ENCODE data around the gene JSRP1.

JSRP1 gene

GRCh38 chr19:2289714-2290435 is 33.7 kb upstream of the JSRP1 start:
- DNase-seq, result no peak
- Histone ChIP-seq H3K4me1 (peaks cover 0 to 42% (median 36%) of the 10 kb centered on the region in 4 donors), H3K27me3 (peaks cover 0 to 44% of the 10 kb centered on the region in 2 donors), H3K4me3 (peak overlapping the region; percentile 36 to 39), H3K9me3 (no peaks in the 10 kb centered on the region), H3K36me3 (no peaks in the 10 kb centered on the region), H3K27ac (no peak overlapping the region)
- intact Hi-C loops (cut with DNase I; ENCODE audit: low total_unique reads), result no loop called here
- no peak for TF ChIP-seq CTCF (IDR thresholded peaks at IDR 0.05)

- TF ChIP-seq CTCF (IDR thresholded peaks at IDR 0.05), result no peak
- Histone ChIP-seq H3K27ac (no peak overlapping the region), H3K4me3 (peak overlapping the region in 1 of 2 donors; percentile 39), H3K4me1 (peaks cover 0 to 34% (median 28%) of the 10 kb centered on the region in 4 donors), H3K27me3 (peaks cover 0 to 44% of the 10 kb centered on the region in 2 donors), H3K9me3 (no peaks in the 10 kb centered on the region), H3K36me3 (no peaks in the 10 kb centered on the region)
- intact Hi-C loops (cut with DNase I; ENCODE audit: low total_unique reads), result no loop called here
- DNase-seq, result no peak
These were observed 32.8 kb upstream of the JSRP1 start for GRCh38 chr19:2288818-2289713.

DNA sequence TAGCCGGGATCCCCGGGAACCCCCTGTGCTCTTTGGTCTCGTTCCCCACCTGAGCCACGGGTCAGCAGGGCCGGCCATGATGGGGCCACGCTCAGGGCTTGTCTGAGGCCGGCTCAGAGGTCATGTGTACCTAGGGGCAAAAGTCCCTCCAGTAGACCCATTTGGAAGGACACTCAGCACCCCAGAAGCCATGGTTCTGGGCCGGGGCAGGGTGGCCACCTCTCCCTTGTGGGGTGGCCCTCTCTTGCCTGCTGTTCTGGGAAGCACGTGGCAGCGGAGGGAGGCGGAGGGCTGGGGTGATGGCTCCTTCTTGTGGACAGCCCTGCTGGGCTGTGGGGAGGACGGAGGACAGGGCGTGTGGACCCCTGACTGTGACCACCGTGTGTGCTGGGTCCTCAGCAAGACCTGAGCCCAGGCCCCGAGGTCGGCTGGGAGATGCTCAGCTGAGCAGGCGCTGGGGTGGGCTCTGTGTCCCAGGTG is 32.2 kb upstream of the JSRP1 start:
- H3K9me3 ChIP-seq, result no peaks in the 10 kb centered on the region
- intact Hi-C loops (cut with DNase I; ENCODE audit: low total_unique reads), result no loop called here
- H3K36me3 ChIP-seq, result no peaks in the 10 kb centered on the region
- DNase-seq, result no peak
- peaks cover 0 to 44% of the 10 kb centered on the region in 2 donors for H3K27me3 ChIP-seq
- H3K4me1 ChIP-seq, result peaks cover 0 to 28% (median 25%) of the 10 kb centered on the region in 4 donors
- H3K4me3 ChIP-seq, result no peak overlapping the region
- no peak overlapping the region for H3K27ac ChIP-seq
- no peak for TF ChIP-seq CTCF (IDR thresholded peaks at IDR 0.05)

DNA sequence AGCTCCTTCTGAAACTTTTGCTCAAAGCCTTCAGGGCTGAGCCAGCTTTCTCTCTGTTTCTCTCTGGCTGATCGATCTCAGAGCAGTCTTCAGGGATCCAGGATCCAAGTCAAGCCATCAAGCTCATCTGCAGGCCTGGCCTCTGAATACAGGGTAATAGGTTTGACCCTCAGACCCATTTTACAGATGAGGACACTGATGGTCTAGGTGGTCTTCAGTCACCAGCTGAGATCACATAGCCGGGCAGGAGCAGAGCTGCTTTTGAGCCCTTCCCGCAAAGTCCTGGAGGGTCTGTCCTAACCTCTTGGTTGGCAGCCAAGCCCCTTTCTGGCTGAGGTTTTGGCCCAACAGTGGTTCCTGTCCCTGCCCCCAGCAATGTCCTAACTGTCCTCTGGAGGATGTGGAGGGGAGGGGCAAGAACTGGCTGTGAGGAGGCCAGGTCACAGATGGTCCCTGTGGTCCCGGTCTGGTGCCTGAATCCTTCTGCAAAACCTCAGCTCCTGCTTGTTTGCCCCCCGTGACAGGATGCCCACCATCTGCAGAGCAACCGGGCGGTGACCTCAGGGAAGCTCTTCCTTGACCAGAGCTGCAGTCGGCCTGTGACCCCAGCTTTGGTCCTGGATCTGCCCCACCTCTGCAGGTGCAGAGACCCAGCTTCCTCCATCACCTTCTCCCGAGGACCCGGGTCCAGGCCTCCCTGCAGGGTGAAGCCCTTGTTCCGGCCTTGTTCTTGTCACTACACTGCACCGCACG is 31.5 kb upstream of the JSRP1 start:
- no peak overlapping the region for H3K4me3 ChIP-seq
- TF ChIP-seq CTCF (IDR thresholded peaks at IDR 0.05), result no peak
- peaks cover 0 to 44% of the 10 kb centered on the region in 2 donors for H3K27me3 ChIP-seq
- H3K9me3 ChIP-seq, result no peaks in the 10 kb centered on the region
- intact Hi-C loops (cut with DNase I; ENCODE audit: low total_unique reads), result no loop called here
- no peak for DNase-seq
- H3K36me3 ChIP-seq, result peaks cover 0 to 5% (median 0%) of the 10 kb centered on the region in 3 donors
- peaks cover 0 to 28% (median 25%) of the 10 kb centered on the region in 4 donors for H3K4me1 ChIP-seq
- H3K27ac ChIP-seq, result no peak overlapping the region

- Histone ChIP-seq H3K4me1 (peaks cover 0 to 34% (median 30%) of the 10 kb centered on the region in 4 donors), H3K9me3 (no peaks in the 10 kb centered on the region), H3K27me3 (peaks cover 0 to 39% of the 10 kb centered on the region in 2 donors), H3K27ac (no peak overlapping the region), H3K4me3 (no peak overlapping the region), H3K36me3 (peaks cover 0 to 5% (median 0%) of the 10 kb centered on the region in 3 donors)
- intact Hi-C loops (cut with DNase I; ENCODE audit: low total_unique reads), result no loop called here
- no peak for TF ChIP-seq CTCF (IDR thresholded peaks at IDR 0.05)
- no peak for DNase-seq
These were observed 30.4 kb upstream of the JSRP1 start for GRCh38 chr19:2286402-2287140.

All from tibial artery (tissue), 4 donors.